Left ventricle myocardium inferior (tissue), 1 donor: ENCODE data around the gene RPS6KA5. TPM values are rescaled to one million over a fixed set of nuclear protein-coding genes. Genes with fewer than 3 reads are reported as not detected.

Experiments
- DNase-seq: peaks from one replicate; pipeline ENCODE4 v3.0.0-alpha.2; 2020
- H3K27ac ChIP-seq: fragments of 200-600 bp; replicated peaks from 2 replicates; pipeline ENCODE4 v1.8.0; 2021
- H3K27me3 ChIP-seq: fragments of 200-600 bp; 2 replicates; pipeline ENCODE4 v1.8.0; 2021; ENCODE audit warnings: low read depth
- H3K36me3 ChIP-seq: fragments of 200-600 bp; 2 replicates; pipeline ENCODE4 v1.8.0; 2021
- H3K4me1 ChIP-seq: fragments of 200-600 bp; 2 replicates; pipeline ENCODE4 v1.8.0; 2021
- H3K4me3 ChIP-seq: fragments of 200-600 bp; 2 replicates; pipeline ENCODE4 v1.8.0; 2021; ENCODE audit warnings: mild to moderate bottlenecking, moderate library complexity
- H3K9me3 ChIP-seq: fragments of 200-600 bp; replicated peaks from 2 replicates; pipeline ENCODE4 v1.8.0; 2021
- CTCF ChIP-seq: fragments of 200-600 bp; IDR thresholded peaks from 2 replicates; pipeline ENCODE4 v1.8.0; 2021; ENCODE audit warnings: antibody characterized with exemption, mild to moderate bottlenecking, borderline replicate concordance
- intact Hi-C: fragments of 100-400 bp; cut with micrococcal nuclease; formaldehyde crosslinking; loops from one replicate; pipeline ENCODE4 v1.11.0; 2022
- total RNA-seq: library from RNA; stranded (reverse); fragmentation: NEBNext Ultra II Directional; extraction: Animal tissue kit (Norgen Biotek cat#: 25700); gene quantifications from one replicate; pipeline ENCODE4 v1.2.1, GENCODE V29; 2021
- donor health status: DM: no; HTN: yes; CAD: no; lungs with severe emphysema.

The RPS6KA5 gene
- total RNA-seq, 1 donor from 2014 or later = 6.4 TPM

- Histone ChIP-seq H3K27me3 (no peaks in the 10 kb centered on the region), H3K4me1 (peaks cover 4% of the 10 kb centered on the region), H3K27ac (no peak overlapping the region), H3K36me3 (no peaks in the 10 kb centered on the region), H3K9me3 (peaks cover 23% of the 10 kb centered on the region), H3K4me3 (no peak overlapping the region)
- no peak for TF ChIP-seq CTCF
- intact Hi-C loops = no loop called here
- DNase-seq = no peak
These were observed 239.5 kb downstream of the RPS6KA5 start for GRCh38 chr14:90820958-90821357.

GRCh38 chr14:90819734-90820393, 240.6 kb downstream of the RPS6KA5 start:
- Histone ChIP-seq H3K27ac (no peak overlapping the region), H3K4me3 (no peak overlapping the region), H3K4me1 (peaks cover 13% of the 10 kb centered on the region), H3K36me3 (no peaks in the 10 kb centered on the region), H3K27me3 (no peaks in the 10 kb centered on the region), H3K9me3 (peaks cover 23% of the 10 kb centered on the region)
- TF ChIP-seq CTCF = no peak
- no peak for DNase-seq
- intact Hi-C loops = no loop called here

DNA sequence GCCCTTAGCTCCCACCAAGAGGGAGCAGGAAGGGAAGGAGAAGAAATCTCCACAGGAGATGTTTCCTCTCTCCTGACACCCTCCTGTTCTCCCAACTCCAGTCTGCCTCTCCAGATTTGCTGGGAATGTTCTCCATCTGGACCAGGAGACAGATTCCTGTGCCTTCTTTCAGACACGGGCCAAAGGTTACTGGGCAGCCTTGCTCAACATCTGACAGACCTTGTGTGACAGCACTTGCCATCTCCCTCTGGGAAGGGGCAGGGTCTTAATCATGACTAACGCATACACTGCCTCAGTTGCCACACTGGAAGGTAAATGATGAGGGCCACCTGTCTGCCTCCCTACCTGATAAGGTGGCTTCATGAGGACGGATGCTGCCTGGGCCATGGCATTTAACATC, 241.7 kb downstream of the RPS6KA5 start:
- Histone ChIP-seq H3K4me3 (no peak overlapping the region), H3K4me1 (peaks cover 25% of the 10 kb centered on the region), H3K27me3 (no peaks in the 10 kb centered on the region), H3K36me3 (no peaks in the 10 kb centered on the region), H3K27ac (no peak overlapping the region), H3K9me3 (peaks cover 13% of the 10 kb centered on the region)
- intact Hi-C loops = no loop called here
- DNase-seq = no peak
- no peak for TF ChIP-seq CTCF

GRCh38 chr14:90816681-90817436, 243.6 kb downstream of the RPS6KA5 start:
- intact Hi-C loops = no loop called here
- no peaks in the 10 kb centered on the region for H3K27me3 ChIP-seq
- H3K4me3 ChIP-seq = peak overlapping the region; percentile 45
- no peaks in the 10 kb centered on the region for H3K36me3 ChIP-seq
- H3K27ac ChIP-seq = no peak overlapping the region
- TF ChIP-seq CTCF = no peak
- peaks cover 43% of the 10 kb centered on the region for H3K4me1 ChIP-seq
- H3K9me3 ChIP-seq = no peaks in the 10 kb centered on the region
- DNase-seq = no peak

DNA sequence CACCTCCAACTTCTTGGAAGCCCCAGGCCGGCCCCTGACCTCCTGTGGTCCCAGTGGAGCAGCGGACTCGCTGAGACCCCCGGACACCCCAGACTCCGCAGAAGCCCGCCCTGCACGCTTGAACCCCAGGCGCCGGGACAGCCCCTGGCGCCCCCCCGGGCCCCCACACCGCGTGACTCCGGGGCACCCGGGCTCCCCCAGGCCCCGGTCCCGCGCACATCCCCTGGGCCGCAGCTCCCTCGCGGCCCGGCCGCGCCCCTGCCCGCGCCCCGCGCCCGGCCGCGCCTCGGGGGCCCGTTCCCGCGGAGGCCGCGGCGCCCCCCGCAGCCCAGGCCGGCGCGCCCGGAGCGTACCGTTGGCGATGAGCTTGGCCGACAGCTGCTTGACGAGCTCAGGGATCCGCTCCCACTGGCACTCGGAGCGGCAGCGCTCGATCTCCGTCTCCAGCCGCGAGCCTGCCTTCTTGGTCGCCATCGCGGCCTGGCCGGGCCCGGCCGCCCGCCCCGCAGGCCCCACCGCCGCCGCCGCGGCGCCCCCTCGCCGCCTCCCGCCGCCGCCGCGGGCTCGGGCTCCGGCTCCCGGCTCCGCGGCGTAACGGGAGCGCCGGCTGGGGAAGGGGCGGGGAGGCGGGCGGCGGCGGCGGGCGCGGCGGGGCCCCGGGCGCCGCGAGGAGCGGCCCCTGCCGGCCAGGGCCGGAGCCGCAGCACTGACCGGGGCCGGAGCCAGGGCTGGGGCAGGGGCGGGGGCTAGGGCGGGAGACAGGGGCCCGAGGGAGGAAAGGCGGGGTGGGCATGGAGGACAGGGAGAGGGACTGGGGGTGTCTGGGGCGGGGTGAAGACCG, 244.4 kb downstream of the RPS6KA5 start, which contains the start of gene TTC7B:
Gene TTC7B (minus strand): TSS at position 609 of the 841 bp plus-strand sequence. CDS start 135 bp downstream, at position 474.
- Histone ChIP-seq H3K27me3 (no peaks in the 10 kb centered on the region), H3K4me1 (peaks cover 49% of the 10 kb centered on the region), H3K4me3 (peak within 1 kb of the TSS; percentile 78), H3K9me3 (no peaks in the 10 kb centered on the region), H3K36me3 (no peaks in the 10 kb centered on the region), H3K27ac (peak within 1 kb of the TSS; percentile 50)
- intact Hi-C loops = no loop called here
- TF ChIP-seq CTCF = peak; percentile 37
- DNase-seq = peak; percentile 62
